Calu3 (cell line): ENCODE measurements around the gene NODAL. TPM values are rescaled to one million over a fixed set of nuclear protein-coding genes. Genes with fewer than 3 reads are reported as not detected.

ENCODE experiments used
- BruUV-seq: library from RNA; stranded (reverse); fragments of 400-500 nt; replicated peaks from 2 replicates; lab custom pipeline; 2021; lab: Mats Ljungman, UMichigan
- CTCF ChIA-PET: fragments of 300-600 bp; sonication (Branson Sonifier 250); formaldehyde crosslinking; loops from one replicate; lab custom pipeline; 2022; ENCODE audit warnings: antibody characterized with exemption; lab: Charles Lee
- DNase-seq: peaks from one replicate; pipeline ENCODE4 v3.0.0; 2022
- H3K27ac Mint-ChIP-seq: one replicate; pipeline ENCODE4 v1.8.0; 2022; ENCODE audit warnings: mixed read lengths; ENCODE audit not compliant: unreplicated experiment
- H3K27me3 Mint-ChIP-seq: one replicate; pipeline ENCODE4 v1.8.0; 2022; ENCODE audit warnings: mixed read lengths; ENCODE audit not compliant: unreplicated experiment
- H3K36me3 Mint-ChIP-seq: one replicate; pipeline ENCODE4 v1.8.0; 2022; ENCODE audit warnings: mild to moderate bottlenecking, moderate library complexity, mixed read lengths; ENCODE audit not compliant: insufficient read depth, unreplicated experiment
- H3K4me1 Mint-ChIP-seq: one replicate; pipeline ENCODE4 v1.8.0; 2022; ENCODE audit warnings: mild to moderate bottlenecking, low read depth, mixed read lengths; ENCODE audit not compliant: unreplicated experiment
- H3K4me3 Mint-ChIP-seq: one replicate; pipeline ENCODE4 v1.8.0; 2022; ENCODE audit warnings: mild to moderate bottlenecking, low read depth, moderate library complexity, mixed read lengths; ENCODE audit not compliant: unreplicated experiment
- H3K9me3 Mint-ChIP-seq: one replicate; pipeline ENCODE4 v1.8.0; 2022; ENCODE audit warnings: low read depth, mixed read lengths; ENCODE audit not compliant: unreplicated experiment
- intact Hi-C: fragments of 100-400 bp; cut with micrococcal nuclease; formaldehyde crosslinking; loops from one replicate; pipeline ENCODE4 v1.10.0; 2022; ENCODE audit not compliant: unreplicated experiment
- total RNA-seq: library from RNA; stranded (reverse); gene quantifications from 2 replicates; pipeline ENCODE4 v1.2.3, GENCODE V29; 2022
- TF ChIP-seq, protein P1 (sequence below): fragments of 200-600 bp; IDR thresholded peaks from one replicate; pipeline ENCODE4 v1.8.0; 2022; ENCODE audit warnings: antibody characterized with exemption; ENCODE audit not compliant: unreplicated experiment

NODAL gene
- total RNA-seq, 1 experiment from 2014 or later = not detected

DNA sequence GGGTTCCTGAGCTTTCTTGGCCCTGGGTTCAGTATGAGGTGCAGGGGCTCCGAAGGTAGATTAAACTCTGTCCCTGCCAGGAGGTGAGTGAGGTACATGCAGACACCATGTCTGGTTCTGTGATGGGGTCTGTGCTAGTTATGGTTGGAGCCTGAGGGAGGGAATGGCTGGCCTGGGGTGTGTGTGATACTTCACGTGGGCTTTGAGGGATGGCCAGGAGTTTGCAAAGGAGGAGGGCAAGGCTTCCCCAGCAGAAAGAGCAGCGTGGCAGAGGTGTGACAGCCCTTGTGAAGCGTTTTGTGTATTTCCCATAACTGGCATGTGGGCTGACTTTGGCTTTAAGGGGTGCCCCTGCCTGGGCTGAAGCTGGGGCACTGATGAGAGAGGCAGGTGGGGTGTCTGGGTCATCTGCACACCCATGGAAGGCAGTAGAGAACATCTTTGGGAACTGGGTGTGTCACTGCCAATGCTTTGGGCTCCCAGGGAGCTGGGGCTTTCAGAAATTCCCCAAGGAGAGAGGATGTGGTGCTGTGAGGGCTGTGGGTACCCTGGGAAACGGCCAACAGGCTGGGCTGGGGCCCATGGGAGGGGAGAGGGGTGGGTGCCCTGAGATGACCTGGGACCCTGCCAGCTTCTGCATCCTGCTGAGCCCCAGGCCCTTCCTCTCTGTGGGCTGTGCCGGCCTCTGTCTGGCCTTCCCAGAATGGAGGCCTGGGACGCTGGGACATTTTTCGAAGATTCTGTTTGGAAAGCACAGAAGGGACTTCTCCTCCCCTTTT, 41.7 kb upstream of the NODAL start:
- H3K4me1 Mint-ChIP-seq = peaks cover under 1% of the 10 kb centered on the region
- DNase-seq = no peak
- intact Hi-C loops = no loop called here
- TF ChIP-seq, protein P1, sequence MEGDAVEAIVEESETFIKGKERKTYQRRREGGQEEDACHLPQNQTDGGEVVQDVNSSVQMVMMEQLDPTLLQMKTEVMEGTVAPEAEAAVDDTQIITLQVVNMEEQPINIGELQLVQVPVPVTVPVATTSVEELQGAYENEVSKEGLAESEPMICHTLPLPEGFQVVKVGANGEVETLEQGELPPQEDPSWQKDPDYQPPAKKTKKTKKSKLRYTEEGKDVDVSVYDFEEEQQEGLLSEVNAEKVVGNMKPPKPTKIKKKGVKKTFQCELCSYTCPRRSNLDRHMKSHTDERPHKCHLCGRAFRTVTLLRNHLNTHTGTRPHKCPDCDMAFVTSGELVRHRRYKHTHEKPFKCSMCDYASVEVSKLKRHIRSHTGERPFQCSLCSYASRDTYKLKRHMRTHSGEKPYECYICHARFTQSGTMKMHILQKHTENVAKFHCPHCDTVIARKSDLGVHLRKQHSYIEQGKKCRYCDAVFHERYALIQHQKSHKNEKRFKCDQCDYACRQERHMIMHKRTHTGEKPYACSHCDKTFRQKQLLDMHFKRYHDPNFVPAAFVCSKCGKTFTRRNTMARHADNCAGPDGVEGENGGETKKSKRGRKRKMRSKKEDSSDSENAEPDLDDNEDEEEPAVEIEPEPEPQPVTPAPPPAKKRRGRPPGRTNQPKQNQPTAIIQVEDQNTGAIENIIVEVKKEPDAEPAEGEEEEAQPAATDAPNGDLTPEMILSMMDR = no peak
- H3K9me3 Mint-ChIP-seq = no peaks in the 10 kb centered on the region
- peaks cover 3% of the 10 kb centered on the region for H3K36me3 Mint-ChIP-seq
- H3K27ac Mint-ChIP-seq = no peak overlapping the region
- peaks cover 29% of the 10 kb centered on the region for H3K27me3 Mint-ChIP-seq
- H3K4me3 Mint-ChIP-seq = no peak overlapping the region
- no TSS peak for BruUV-seq
- CTCF ChIA-PET = interaction anchor here (0.7 kb wide), 1 partner anchor 1184 kb away, joined by 4 read pairs; no protein-coding TSS in a partner anchor

DNA sequence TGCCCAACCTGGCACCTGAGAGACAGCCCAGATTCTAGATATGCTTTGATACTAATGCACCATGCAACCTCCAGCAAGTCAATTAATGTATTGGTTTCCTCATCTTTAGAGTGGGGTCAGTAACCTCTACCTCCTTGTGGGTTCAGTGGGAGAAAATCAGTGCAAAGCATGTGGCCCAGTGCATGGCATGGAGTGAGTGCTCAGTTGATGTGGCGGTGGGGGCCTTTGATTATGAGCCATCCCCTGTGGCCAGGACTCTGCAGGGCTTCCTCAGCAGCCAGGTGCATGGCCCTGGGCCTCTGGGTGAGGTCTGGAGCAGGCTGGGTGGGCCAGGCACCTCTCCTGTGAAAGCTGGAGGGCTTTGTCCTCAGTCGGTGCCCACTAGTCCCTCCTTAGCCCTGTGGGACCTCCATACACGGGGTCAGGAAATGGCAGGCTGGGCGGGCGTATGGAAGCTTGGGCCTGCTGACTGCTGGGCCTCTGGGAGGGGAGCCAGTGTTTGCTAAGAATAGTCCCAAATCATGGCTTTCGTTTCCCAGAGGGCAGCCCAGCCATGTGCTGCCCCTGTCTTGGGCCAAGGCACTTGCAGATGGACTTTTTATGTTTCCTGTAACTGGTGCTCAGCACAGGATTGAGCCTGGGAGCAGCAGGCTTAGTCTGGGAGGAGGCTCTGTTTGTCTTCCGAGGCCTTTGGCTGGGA, 40.5 kb upstream of the NODAL start:
- Mint-ChIP-seq H3K27ac (no peak overlapping the region), H3K9me3 (no peaks in the 10 kb centered on the region), H3K4me3 (no peak overlapping the region), H3K36me3 (peaks cover 12% of the 10 kb centered on the region), H3K27me3 (peaks cover 35% of the 10 kb centered on the region), H3K4me1 (peaks cover 11% of the 10 kb centered on the region)
- CTCF ChIA-PET = no interaction called here
- TF ChIP-seq, protein P1 = no peak
- DNase-seq = no peak
- BruUV-seq = no TSS peak
- intact Hi-C loops = no loop called here

DNA sequence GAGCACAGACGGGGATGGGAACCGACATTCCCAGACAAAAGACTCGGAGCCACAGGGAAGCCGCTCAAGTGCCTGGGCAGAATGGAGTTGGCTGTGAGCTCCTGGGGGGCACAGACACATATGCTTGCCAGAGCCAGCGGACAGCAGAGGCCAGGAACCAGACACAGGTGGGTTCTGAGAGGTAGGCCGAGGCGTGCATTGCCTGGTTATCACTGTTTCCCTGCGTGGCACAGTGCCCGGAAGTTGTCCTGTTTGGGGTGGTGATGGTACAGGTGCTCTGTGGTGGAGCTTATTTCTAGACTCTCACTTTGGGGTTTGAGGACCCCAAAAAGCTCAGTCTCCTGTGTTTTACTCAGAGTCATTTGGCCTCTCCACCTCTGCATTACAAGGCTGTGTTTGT, 39.6 kb upstream of the NODAL start:
- CTCF ChIA-PET = no interaction called here
- TF ChIP-seq, protein P1 = no peak
- Mint-ChIP-seq H3K4me1 (peaks cover 19% of the 10 kb centered on the region), H3K27me3 (peaks cover 44% of the 10 kb centered on the region), H3K4me3 (no peak overlapping the region), H3K36me3 (peaks cover 12% of the 10 kb centered on the region), H3K9me3 (no peaks in the 10 kb centered on the region), H3K27ac (no peak overlapping the region)
- intact Hi-C loops = no loop called here
- BruUV-seq = no TSS peak
- no peak for DNase-seq

DNA sequence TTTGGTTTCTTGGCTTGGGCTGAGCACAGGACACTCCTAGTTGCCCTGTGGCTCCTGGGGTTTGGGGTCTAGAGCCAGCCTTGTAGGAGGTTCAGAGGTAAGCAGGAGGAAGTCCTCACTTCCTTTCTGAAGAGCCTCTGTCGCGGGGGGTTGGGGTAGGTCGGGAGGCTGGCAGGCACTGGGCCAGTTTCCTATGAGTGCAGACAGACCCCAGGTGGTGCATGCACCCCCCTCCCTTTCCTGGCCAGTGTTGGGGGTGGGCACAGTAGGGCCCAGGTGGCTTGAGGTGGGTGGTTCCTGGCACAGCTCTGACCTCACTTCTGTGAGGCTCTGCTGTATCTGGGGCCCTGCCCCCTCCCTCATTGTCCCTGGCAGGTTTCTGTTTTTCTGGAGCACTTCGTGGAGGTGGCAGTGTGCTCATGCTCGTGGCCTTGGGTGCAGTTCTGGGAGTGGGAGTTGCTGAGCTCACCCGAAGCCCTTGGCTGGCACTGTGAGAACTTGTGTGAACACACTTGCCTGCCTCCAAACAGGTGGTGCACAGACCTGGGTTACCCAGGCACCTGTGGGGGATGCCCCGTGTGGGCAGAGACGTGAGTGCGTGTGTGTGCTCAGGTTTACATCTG, 38.9 kb upstream of the NODAL start:
- no peaks in the 10 kb centered on the region for H3K9me3 Mint-ChIP-seq
- no TSS peak for BruUV-seq
- peaks cover 52% of the 10 kb centered on the region for H3K27me3 Mint-ChIP-seq
- H3K4me3 Mint-ChIP-seq = no peak overlapping the region
- TF ChIP-seq, protein P1 = no peak
- DNase-seq = no peak
- peaks cover 23% of the 10 kb centered on the region for H3K4me1 Mint-ChIP-seq
- intact Hi-C loops = no loop called here
- no peak overlapping the region for H3K27ac Mint-ChIP-seq
- CTCF ChIA-PET = no interaction called here
- H3K36me3 Mint-ChIP-seq = peaks cover 12% of the 10 kb centered on the region
